ENCODE measurements around the gene ZNF175. TPM values are rescaled to one million over a fixed set of nuclear protein-coding genes. Genes with fewer than 3 reads are reported as not detected.

The ZNF175 gene
- total and polyA plus RNA-seq, 8 donors = 9.4 to 22.1 (median 17.4) TPM

- no peak for TF ChIP-seq CTCF (IDR thresholded peaks at IDR 0.05)
- Histone ChIP-seq H3K9me3 (no peaks in the 10 kb centered on the region), H3K4me1 (peaks cover 0 to 24% of the 10 kb centered on the region in 2 donors), H3K27me3 (peaks cover 0 to 11% of the 10 kb centered on the region in 2 donors), H3K36me3 (peaks cover 0 to 19% of the 10 kb centered on the region in 2 donors), H3K27ac (no peak overlapping the region), H3K4me3 (no peak overlapping the region)
- intact Hi-C loops (cut with DNase I) = no loop called here
- no peak for ATAC-seq
- DNase-seq = no peak
These were observed 1.8 kb downstream of the ZNF175 start for GRCh38 chr19:51572908-51573307.

GRCh38 chr19:51573331-51573730 lies 2.2 kb downstream of the ZNF175 start:
- intact Hi-C loops (cut with DNase I) = no loop called here
- peaks cover 0 to 24% of the 10 kb centered on the region in 2 donors for H3K4me1 ChIP-seq
- no peak for ATAC-seq

GRCh38 chr19:51576850-51577249 lies 5.8 kb downstream of the ZNF175 start:
- H3K4me3 ChIP-seq = no peak overlapping the region
- intact Hi-C loops (cut with DNase I) = no loop called here
- no peak for DNase-seq
- no peaks in the 10 kb centered on the region for H3K27me3 ChIP-seq
- H3K36me3 ChIP-seq = peaks cover 0 to 48% of the 10 kb centered on the region in 2 donors
- no peak overlapping the region for H3K27ac ChIP-seq
- ATAC-seq = no peak
- no peak for TF ChIP-seq CTCF (IDR thresholded peaks at IDR 0.05)
- no peaks in the 10 kb centered on the region for H3K9me3 ChIP-seq
- peaks cover 0 to 17% of the 10 kb centered on the region in 2 donors for H3K4me1 ChIP-seq

More at GRCh38 chr19:51573331-51573730, 2.2 kb downstream of the ZNF175 start:
- H3K27ac ChIP-seq = no peak overlapping the region
- peaks cover 0 to 9% of the 10 kb centered on the region in 2 donors for H3K27me3 ChIP-seq
- no peak for TF ChIP-seq CTCF (IDR thresholded peaks at IDR 0.05)
- H3K9me3 ChIP-seq = no peaks in the 10 kb centered on the region
- no peak overlapping the region for H3K4me3 ChIP-seq
- no peak for DNase-seq
- peaks cover 0 to 24% of the 10 kb centered on the region in 2 donors for H3K36me3 ChIP-seq

GRCh38 chr19:51586103-51586728 lies 15.1 kb downstream of the ZNF175 start:
- ATAC-seq (no peak), DNase-seq (no peak)
- Histone ChIP-seq H3K36me3 (peaks cover 5 to 61% of the 10 kb centered on the region in 2 donors), H3K27ac (no peak overlapping the region), H3K4me3 (no peak overlapping the region), H3K9me3 (peaks cover 0 to 25% of the 10 kb centered on the region in 2 donors), H3K4me1 (peaks cover 0 to 3% of the 10 kb centered on the region in 2 donors), H3K27me3 (no peaks in the 10 kb centered on the region)
- no peak for TF ChIP-seq CTCF (IDR thresholded peaks at IDR 0.05)
- intact Hi-C loops (cut with DNase I) = no loop called here

- ATAC-seq (no peak), DNase-seq (no peak)
- no peak for TF ChIP-seq CTCF (IDR thresholded peaks at IDR 0.05)
- Histone ChIP-seq H3K9me3 (peaks cover 0 to 25% of the 10 kb centered on the region in 2 donors), H3K36me3 (peaks cover 5 to 55% of the 10 kb centered on the region in 2 donors), H3K27ac (no peak overlapping the region), H3K4me3 (no peak overlapping the region), H3K4me1 (peaks cover 0 to 3% of the 10 kb centered on the region in 2 donors), H3K27me3 (no peaks in the 10 kb centered on the region)
- intact Hi-C loops (cut with DNase I) = no loop called here
These were observed 15.7 kb downstream of the ZNF175 start for GRCh38 chr19:51586799-51587198.

All from left lung (tissue), 10 donors.